HUES48 (cell line): Measurements from ENCODE around the gene RAI1.

Experiments used
- H3K27ac ChIP-seq: one replicate; pipeline ENCODE4 v1.7.0; 2013; ENCODE audit warnings: low read depth, low read length, inconsistent platforms
- H3K27me3 ChIP-seq: 2 replicates; pipeline ENCODE4 v1.6.1; 2013; ENCODE audit warnings: mild to moderate bottlenecking, low read length; ENCODE audit not compliant: control insufficient read depth, insufficient read depth
- H3K36me3 ChIP-seq: 2 replicates; pipeline ENCODE4 v1.6.1; 2013; ENCODE audit warnings: low read length; ENCODE audit not compliant: control insufficient read depth, insufficient read depth
- H3K4me1 ChIP-seq: 2 replicates; pipeline ENCODE4 v1.6.1; 2013; ENCODE audit warnings: mild to moderate bottlenecking, low read length; ENCODE audit not compliant: control insufficient read depth, insufficient read depth
- H3K4me3 ChIP-seq: 2 replicates; pipeline ENCODE4 v1.5.1; 2013; ENCODE audit warnings: mild to moderate bottlenecking, low read depth, low read length
- H3K9ac ChIP-seq: 2 replicates; pipeline ENCODE4 v1.6.1; 2013; ENCODE audit warnings: mild to moderate bottlenecking, low read depth, low read length, moderate library complexity
- H3K9me3 ChIP-seq: 2 replicates; pipeline ENCODE4 v1.6.1; 2013; ENCODE audit warnings: low read length; ENCODE audit not compliant: control insufficient read depth, insufficient read depth

The RAI1 gene

DNA sequence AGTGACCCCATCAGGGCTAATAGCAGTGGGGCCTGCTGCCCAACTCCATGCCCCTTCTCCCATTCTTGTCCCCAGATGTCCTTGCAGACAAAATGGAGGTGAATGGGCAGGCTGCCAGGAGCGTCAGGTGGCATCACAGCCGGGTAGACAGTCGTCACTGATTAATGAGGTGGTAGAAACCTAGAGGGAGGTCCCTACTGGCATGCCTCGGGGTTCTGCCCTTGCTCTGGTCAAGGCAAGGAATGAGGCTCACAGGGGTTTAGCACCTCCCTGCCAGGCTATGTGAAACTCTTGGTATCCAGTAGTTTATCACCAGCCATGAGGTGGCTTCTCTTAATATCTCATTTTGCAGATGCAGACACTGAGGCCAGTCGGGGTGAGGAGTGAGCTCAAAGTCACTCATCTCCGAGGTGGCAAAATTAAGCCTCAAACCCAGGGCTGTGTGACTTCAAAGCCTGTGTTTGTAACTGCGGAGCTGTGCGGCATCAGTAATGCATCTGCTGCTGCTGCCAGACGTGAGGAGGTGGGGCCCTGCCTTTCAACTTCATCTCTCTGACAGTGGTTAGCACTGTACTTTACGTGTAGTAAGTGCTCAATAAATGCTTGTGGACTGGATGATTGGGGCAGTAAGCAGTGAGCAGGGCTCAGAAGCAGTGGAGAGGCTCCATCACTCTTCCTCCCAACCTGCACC, 21.3 kb downstream of the RAI1 start:
- H3K27ac ChIP-seq: no peak overlapping the region
- no peaks in the 10 kb centered on the region for H3K9me3 ChIP-seq
- no peak overlapping the region for H3K9ac ChIP-seq
- H3K4me3 ChIP-seq: no peak overlapping the region
- no peaks in the 10 kb centered on the region for H3K36me3 ChIP-seq
- peaks cover 98% of the 10 kb centered on the region for H3K27me3 ChIP-seq
- H3K4me1 ChIP-seq: peaks cover 28% of the 10 kb centered on the region

DNA sequence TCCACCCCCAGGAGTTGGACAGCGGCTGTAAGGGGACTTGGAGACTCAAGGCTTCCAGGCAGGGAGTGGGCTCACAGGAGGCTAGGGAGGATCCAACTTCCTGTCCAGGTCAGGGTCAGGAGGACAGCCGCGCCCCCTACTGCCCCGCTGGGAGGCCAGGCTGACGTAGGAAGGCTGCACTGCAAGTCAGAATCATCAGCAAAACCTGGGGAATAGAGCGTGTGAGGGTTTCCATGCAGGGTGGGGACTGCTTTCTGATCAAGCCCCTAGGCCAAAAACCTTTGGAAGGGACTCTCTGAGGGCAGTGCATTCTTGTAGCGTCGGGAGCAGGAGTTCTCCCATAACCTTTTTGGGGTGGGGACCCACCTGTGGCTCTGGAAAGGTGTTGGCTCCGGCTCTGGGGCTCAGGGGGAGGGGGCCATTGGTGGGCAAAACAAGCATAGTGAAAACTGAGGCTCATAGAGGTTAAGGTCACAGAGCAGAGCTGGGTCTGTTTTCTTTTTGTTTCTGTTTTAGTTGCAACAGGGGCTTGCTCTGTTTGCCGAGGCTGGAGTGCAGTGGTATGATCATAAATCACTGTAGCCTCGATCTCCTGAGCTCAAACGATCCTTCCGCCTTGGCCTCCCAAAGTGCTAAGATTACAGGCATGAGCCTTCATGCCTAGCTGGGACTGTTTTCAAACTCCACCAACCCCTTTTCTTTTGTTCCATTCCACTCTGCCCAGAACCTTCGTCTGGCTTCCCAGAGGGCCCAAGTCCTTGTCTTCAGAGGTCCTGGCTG, 22.1 kb downstream of the RAI1 start:
- peaks cover 97% of the 10 kb centered on the region for H3K27me3 ChIP-seq

DNA sequence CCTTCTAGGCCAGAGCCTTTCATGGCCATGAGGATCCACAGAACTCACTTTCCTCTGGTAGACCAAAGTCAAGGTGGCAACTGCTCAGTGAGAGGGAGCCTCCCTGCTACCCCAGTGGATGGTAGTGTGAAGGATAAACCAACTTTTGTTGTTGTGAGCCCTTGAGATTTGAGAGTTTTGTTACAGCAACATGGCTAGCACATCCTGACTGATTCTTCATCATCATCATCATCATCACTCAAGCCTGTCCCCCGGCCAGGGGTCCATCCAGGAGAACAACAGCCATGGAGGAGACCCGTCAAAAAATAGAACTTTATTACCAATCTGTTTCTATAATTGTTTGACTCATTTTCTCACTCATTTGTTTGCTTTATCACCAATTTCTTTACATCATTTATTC, 23.7 kb downstream of the RAI1 start:
- no peaks in the 10 kb centered on the region for H3K36me3 ChIP-seq
- no peaks in the 10 kb centered on the region for H3K9me3 ChIP-seq
- no peak overlapping the region for H3K4me3 ChIP-seq
- no peak overlapping the region for H3K9ac ChIP-seq
- no peak overlapping the region for H3K27ac ChIP-seq
- H3K27me3 ChIP-seq: peaks cover 97% of the 10 kb centered on the region
- H3K4me1 ChIP-seq: peaks cover 8% of the 10 kb centered on the region

More for the DNA sequence above, 22.1 kb downstream of the RAI1 start:
- peaks cover 23% of the 10 kb centered on the region for H3K4me1 ChIP-seq
- H3K36me3 ChIP-seq: no peaks in the 10 kb centered on the region
- no peak overlapping the region for H3K27ac ChIP-seq
- H3K4me3 ChIP-seq: no peak overlapping the region
- H3K9ac ChIP-seq: no peak overlapping the region
- no peaks in the 10 kb centered on the region for H3K9me3 ChIP-seq

DNA sequence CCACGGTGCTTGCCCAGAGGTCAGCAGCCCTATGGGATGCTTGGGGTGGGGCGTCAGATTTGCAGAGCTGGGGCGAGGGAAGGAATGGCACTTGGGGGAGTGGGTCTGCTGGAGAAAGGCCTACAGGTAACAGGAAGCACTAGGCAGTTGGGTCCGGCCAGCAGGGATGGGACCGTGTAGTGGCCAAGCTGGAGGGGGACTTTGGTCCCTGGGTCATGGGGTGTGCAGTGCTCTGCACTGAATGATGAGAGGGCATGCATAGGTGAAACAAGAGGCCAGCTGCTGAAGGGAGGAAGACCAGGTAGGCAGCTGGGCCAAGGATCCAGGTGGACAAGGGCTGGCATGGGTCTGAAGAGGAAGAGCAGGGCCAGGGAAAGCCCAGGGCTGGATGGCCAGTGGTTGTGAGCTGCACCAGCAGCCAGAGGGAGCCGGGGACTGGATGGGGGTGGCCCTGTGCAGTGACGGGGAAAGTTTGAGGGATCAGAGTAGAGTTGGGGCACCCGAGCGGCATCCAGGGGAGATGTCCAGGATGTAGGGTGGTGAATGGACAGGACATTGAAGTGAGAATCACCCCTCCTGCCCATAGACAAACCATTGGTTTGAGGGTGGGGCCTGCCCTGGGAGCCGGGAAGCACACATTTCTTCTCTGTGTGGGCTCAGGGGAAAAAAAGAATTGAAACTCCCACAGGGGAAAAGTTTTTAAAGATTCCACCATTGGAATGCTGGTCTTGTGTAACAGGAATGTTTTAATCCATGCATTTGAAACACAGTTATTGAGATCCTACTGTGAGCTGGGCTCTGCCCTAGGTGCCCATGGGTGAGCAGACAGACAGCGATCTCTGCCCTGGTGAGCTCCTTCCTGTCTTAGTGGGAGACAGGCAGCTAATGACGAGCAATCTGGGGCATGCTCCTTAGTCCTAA, 25.1 kb downstream of the RAI1 start:
- H3K4me3 ChIP-seq: no peak overlapping the region
- H3K36me3 ChIP-seq: no peaks in the 10 kb centered on the region
- peaks cover 95% of the 10 kb centered on the region for H3K27me3 ChIP-seq
- peaks cover 11% of the 10 kb centered on the region for H3K4me1 ChIP-seq
- H3K9ac ChIP-seq: no peak overlapping the region
- H3K9me3 ChIP-seq: no peaks in the 10 kb centered on the region
- H3K27ac ChIP-seq: no peak overlapping the region

DNA sequence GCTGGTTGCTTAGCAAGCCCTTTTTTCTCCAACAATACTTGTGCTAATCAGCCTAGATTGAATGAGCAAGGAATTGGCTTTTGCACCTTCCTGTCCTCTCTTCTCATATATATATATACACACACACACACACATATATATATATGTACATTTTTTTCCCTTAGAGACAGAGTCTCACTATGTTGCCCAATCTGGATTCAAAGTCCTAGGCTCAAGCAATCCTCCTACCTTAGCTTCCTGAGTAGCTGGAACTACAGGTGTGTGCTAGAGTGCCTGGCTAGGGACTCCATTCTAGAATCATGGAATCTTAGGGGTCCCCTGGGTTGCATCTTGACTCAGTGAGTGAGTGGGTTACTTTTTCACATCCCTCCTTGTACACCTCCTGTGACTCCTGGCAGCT, 27.0 kb downstream of the RAI1 start:
- peaks cover 22% of the 10 kb centered on the region for H3K4me1 ChIP-seq
- no peak overlapping the region for H3K4me3 ChIP-seq
- no peak overlapping the region for H3K9ac ChIP-seq
- H3K9me3 ChIP-seq: no peaks in the 10 kb centered on the region
- no peaks in the 10 kb centered on the region for H3K36me3 ChIP-seq
- H3K27me3 ChIP-seq: peaks cover 95% of the 10 kb centered on the region
- H3K27ac ChIP-seq: no peak overlapping the region

DNA sequence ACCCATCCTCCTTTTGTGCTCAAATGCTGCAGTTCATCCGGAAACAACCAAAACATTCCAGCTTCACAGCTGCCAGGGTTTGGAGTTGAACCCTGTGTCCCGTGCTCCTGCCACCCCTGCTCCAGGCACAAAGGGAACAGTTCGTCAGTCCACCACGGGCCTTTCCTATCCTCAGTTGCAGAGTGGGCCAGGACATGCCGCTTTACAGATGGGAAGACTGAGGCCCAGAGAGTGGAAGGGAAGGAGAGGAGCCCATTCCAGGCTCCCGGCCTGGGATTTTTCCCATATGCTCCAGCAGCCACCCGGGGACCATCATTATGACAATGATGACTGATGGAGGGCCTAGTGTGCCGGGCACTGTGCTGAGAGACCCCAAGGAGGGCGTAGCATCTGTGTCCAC, 27.6 kb downstream of the RAI1 start:
- H3K27ac ChIP-seq: no peak overlapping the region
- no peaks in the 10 kb centered on the region for H3K36me3 ChIP-seq
- H3K4me1 ChIP-seq: peaks cover 23% of the 10 kb centered on the region
- no peaks in the 10 kb centered on the region for H3K9me3 ChIP-seq
- peaks cover 95% of the 10 kb centered on the region for H3K27me3 ChIP-seq
- H3K9ac ChIP-seq: no peak overlapping the region
- H3K4me3 ChIP-seq: no peak overlapping the region

DNA sequence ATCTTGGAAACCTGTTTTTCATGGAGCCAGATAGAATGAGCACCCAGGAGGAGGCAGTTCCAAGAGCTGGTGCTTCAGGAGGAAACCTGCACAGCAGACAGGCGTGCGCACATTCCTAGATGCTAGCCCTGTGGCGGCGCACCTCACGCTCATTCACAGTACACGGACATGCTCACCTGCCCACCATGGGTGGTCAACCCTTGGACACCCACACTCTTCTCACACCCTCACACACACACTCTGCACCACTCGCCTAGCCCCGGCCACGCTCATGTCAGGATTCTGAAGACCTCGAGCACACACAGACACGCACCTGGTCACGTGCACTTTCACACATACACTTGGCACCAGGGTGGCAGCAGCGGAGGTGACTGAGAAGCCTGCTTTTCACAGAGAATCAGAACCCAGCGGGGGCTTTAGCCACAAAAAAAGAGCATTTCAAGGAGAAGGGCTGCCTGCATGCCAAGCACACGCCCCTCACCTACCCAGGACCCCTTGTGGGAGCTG, 28.6 kb downstream of the RAI1 start:
- H3K4me3 ChIP-seq: no peak overlapping the region
- H3K36me3 ChIP-seq: no peaks in the 10 kb centered on the region
- no peaks in the 10 kb centered on the region for H3K9me3 ChIP-seq
- H3K9ac ChIP-seq: no peak overlapping the region
- peaks cover 95% of the 10 kb centered on the region for H3K27me3 ChIP-seq
- H3K27ac ChIP-seq: peak overlapping the region; percentile 62
- H3K4me1 ChIP-seq: peaks cover 30% of the 10 kb centered on the region

DNA sequence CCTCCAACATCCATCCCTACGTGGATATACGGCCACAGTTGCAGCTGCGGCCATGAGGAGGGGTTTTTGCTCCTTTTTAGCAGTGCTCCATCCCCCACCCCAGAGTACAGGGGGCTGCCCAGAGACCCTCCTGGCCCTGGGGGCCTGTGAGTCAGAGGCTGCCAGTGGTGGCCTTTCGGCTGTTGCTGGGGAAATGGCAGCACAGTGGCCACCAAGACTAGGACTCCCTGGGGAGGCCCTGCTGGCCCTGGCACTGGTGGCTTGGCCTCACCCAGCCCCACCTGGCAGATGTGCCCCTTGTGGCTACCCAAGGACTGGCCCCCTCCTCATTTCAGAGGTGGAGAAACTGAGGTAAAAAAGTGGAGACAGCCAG, 29.1 kb downstream of the RAI1 start:
- Histone ChIP-seq H3K27ac (peak overlapping the region; percentile 62), H3K36me3 (no peaks in the 10 kb centered on the region), H3K9ac (no peak overlapping the region), H3K4me1 (peaks cover 30% of the 10 kb centered on the region), H3K9me3 (no peaks in the 10 kb centered on the region), H3K27me3 (peaks cover 95% of the 10 kb centered on the region), H3K4me3 (no peak overlapping the region)

DNA sequence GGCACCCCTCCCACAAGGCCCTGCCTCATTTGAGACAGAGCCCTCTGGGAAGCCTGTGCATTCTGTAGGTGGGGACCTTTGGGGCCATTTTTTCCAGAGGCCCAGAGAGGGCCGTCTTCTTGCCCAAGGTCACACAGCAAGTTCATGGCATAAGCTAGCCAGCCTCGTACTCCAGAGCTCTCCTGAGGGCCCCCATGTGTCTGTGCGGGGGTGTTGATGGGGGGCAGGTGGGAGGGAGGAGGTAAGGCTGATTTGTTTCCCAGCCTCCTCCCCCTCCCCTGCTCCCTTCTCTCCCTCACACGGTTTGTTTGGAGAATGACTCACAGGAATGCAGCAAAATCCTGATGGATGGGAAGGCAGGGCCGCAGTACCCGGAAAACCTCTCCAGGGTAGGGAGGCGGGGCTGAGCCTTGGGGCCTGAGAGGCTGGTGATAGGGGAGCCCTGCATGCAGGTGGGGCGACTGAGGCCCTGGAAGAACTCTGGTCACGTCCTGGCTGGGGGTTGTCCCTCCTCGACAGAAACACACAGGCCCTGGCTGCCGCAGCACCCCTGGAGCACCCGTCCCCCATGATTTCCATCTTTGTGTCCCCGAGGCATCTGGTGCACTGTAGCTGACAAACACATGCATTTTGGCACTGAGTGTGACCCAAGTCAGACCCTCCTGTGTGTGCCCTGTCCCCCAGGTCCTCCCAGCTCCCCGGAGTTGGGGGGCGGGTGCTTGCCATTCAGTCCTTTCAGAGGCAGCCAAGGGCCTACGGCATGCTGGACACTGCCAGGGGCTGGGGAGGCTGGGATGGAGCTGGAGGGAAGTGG, 29.7 kb downstream of the RAI1 start:
- H3K4me3 ChIP-seq: peak overlapping the region; percentile 3; the same call in 1 of the 2 replicates
- H3K9ac ChIP-seq: no peak overlapping the region
- H3K9me3 ChIP-seq: no peaks in the 10 kb centered on the region
- H3K27ac ChIP-seq: peak overlapping the region; percentile 86
- H3K4me1 ChIP-seq: peaks cover 30% of the 10 kb centered on the region
- peaks cover 97% of the 10 kb centered on the region for H3K27me3 ChIP-seq
- no peaks in the 10 kb centered on the region for H3K36me3 ChIP-seq

DNA sequence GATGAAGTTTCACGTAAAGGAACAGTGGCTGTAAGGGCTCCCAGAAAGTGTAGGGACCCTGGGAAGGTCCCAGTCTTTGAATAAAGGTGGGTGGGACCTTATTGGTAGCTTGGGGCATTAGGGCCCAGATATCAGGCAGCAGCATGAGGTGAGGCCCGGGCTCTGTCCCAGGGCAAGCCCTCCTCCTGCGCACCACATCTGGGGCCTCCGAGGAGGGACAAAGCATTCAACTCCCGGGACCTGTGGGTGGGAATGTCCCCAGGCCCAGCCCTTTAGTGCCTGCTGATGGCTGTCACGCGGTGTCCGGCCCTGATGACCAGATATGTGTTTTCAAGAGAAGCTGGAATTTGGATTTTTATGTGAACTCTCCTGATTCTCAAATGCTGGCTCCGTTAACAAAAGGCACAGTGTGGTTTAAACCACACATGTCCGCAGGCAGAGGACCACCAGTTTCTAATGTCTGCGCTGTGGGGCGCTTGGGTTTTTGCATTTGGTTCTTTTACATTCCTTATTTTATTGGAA, 30.4 kb downstream of the RAI1 start:
- peaks cover 30% of the 10 kb centered on the region for H3K4me1 ChIP-seq
- no peaks in the 10 kb centered on the region for H3K36me3 ChIP-seq
- H3K9ac ChIP-seq: no peak overlapping the region
- no peaks in the 10 kb centered on the region for H3K9me3 ChIP-seq
- H3K27me3 ChIP-seq: peaks cover 97% of the 10 kb centered on the region
- H3K4me3 ChIP-seq: no peak overlapping the region
- peak overlapping the region; percentile 86 for H3K27ac ChIP-seq
